ENCODE data around the gene N4BP2L2. TPM values are rescaled to one million over a fixed set of nuclear protein-coding genes. Genes with fewer than 3 reads are reported as not detected.
"Not testable (repeated sequence)": the region's sequence is repeated elsewhere in the genome, so short reads cannot be mapped to it uniquely, and the experiment has no call there.

The N4BP2L2 gene
- total RNA-seq, result 87.1 and 92.8 TPM in 2 replicates

DNA sequence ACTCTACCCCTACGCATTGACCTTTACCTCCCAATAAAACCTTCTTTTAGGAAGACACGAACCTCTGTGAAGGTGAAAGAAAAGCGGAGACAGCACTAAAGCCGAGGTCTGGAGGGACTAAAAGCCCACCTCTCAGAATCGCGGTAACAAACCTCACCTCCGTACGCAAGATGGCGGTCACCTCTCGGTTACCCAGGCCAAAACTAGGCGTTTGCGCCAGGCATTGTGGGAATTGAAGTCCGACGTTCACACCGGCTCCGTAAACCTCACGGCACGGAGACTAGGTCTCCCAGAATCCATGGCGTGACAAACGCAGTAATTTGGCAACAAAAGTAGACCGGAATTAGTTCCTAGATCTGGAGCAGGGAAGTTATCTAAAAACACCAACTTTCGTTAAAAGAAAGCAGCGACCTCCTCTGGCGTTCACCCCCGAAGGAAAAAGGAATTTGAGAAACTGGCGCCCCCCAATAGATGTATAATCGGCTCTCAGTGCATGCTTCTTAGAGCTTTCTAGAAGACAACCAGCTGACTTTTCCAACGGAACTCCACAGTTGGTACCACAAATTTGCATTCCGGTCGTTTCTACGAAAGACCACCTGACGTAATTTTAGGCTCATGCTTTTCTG is at the start of gene N4BP2L2:
Gene N4BP2L2, minus strand, starts transcription at position 175 of the 626 bp plus-strand sequence. CDS start 1,768 bp downstream, outside the sequence.
- intact Hi-C loops (cut with micrococcal nuclease), result loop anchor here (1.0 to 10.0 kb wide), 12 partner anchors 8 to 1280 kb away; partner anchors contain the start of genes BRCA2, N4BP2L1, PDS5B and RFC3
- peaks cover 8% of the 10 kb centered on the region for H3K27me3 Mint-ChIP-seq (ENCODE audit: insufficient read depth)
- H3K36me3 Mint-ChIP-seq (ENCODE audit: low read depth), result peaks cover 27% of the 10 kb centered on the region
- H3K27ac Mint-ChIP-seq, result peak within 1 kb of the TSS; percentile 99
- H3K4me3 Mint-ChIP-seq, result peak within 1 kb of the TSS; percentile 96
- peak; percentile 88 for DNase-seq (ENCODE audit: low spot score)
- H3K9me3 Mint-ChIP-seq, result no peaks in the 10 kb centered on the region
- H3K4me1 Mint-ChIP-seq (ENCODE audit: low read depth), result peaks cover 46% of the 10 kb centered on the region

DNA sequence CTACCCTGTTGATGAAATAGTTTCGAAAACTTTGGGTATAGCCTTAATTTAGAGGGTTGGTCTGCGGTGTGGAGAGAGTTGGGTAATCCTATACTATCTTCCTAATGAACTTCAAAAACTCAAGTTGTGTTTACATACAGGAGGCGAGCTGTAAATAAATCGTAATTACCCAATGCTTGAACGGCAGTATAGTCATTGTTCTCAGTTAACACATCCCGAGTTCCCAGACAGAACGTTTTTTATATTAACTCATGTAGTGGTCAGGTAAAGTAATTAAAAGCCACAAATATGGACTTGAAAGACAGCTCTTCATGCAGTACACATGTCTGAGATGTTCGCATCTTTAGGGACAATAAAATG is 49.2 kb upstream of the N4BP2L2 start:
- Mint-ChIP-seq H3K27me3 (ENCODE audit: insufficient read depth) (peaks cover 16% of the 10 kb centered on the region), H3K4me1 (ENCODE audit: low read depth) (peaks cover 54% of the 10 kb centered on the region), H3K27ac (peak overlapping the region; percentile 96), H3K9me3 (no peaks in the 10 kb centered on the region), H3K4me3 (peak overlapping the region; percentile 95), H3K36me3 (ENCODE audit: low read depth) (peaks cover 2% of the 10 kb centered on the region)
- DNase-seq (ENCODE audit: low spot score), result no peak
- intact Hi-C loops (cut with micrococcal nuclease), result loop anchor here (1.0 to 10.0 kb wide), 11 partner anchors 149 to 1230 kb away; partner anchors contain the start of genes BRCA2, FRY, RFC3 and ZAR1L

DNA sequence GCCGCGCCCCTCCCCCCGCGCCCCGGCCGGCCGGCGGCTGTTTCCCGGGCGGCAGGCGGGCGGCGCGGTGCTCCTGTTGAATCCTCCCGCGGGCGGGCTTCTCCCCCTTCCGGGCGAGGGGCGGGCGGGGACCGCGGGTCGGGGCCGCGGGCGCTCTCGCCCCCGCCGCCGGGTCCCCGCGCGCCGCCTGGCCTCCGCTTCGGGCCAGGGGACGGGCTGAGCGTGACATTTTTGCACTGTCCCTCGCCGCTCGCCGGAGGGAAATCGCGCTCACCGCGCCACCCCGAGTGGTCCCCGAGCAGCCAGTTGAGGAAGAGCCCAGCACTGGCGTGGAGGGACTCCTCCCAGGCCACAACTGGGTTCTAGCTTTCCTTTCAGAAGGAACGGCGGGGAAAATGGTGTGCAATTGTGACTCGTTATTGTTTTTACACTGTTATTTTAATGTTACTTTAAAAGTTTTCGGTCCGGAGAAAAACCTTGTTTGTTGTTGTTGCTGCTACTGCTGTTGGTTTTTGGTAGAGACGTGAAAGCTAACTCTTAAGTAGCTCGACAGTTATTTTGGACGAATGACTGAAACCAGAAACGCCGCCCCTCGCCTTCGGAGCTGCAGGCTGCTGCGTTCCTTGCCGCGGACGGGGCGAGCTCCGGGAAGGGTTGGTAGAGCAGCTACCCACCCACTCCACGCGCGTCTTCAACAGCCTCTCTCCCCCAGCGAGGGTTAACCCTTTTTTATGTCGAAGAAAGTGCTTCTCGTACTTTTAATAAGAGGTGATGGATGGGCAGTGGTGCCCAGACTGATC is 48.6 kb upstream of the N4BP2L2 start:
- intact Hi-C loops (cut with micrococcal nuclease), result loop anchor here (1.0 to 10.0 kb wide), 11 partner anchors 150 to 1230 kb away; partner anchors contain the start of genes BRCA2, FRY, RFC3 and ZAR1L
- H3K36me3 Mint-ChIP-seq (ENCODE audit: low read depth), result peaks cover 2% of the 10 kb centered on the region
- H3K27ac Mint-ChIP-seq, result peak overlapping the region; percentile 96

DNA sequence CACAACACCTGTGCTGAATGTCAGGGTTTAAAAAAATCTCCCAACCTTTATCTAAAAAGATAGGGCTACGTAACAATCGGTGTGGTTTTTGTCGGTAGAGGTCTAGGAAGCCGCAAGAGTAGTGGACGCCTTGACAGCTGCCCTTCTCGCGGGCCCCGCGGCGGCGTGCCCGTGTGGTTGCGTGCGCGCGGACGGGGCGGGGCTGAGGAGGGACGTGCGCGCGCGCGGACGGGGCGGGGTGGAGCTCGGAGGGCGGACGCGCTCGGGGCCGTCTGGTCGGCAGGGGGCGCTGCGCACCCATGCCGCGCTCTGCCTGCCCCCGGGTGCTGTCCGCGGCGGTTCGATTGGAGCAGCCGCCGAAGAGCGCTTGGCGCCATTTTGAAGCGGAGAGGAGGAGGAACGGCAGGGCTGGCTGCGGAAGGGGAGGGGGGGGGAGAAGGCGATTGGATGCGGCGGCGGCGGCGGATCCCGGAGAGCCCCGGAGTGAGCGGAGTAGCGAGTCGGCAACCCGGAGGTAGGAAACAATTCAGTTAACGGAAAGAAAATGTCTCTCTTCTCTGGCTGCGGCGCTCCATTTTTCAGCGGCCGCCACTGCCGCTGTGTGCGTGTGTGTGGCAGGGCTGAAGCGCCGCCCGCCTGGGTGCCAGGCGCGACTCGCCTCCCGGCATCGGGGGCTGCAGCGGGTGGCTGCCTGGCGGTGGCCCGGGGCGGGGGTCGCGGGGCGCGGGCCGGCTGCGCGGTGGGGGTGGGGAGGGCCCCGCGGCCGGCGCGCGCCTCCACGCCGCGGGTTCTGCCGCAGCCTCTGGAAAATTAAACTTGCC is 47.7 kb upstream of the N4BP2L2 start, which contains the start of gene PDS5B:
Gene PDS5B, plus strand, starts transcription at position 373 of the 821 bp plus-strand sequence. CDS start 62,321 bp downstream, outside the sequence.
- peaks cover 45% of the 10 kb centered on the region for H3K4me1 Mint-ChIP-seq (ENCODE audit: low read depth)
- peak within 1 kb of the TSS; percentile 96 for H3K27ac Mint-ChIP-seq
- no peaks in the 10 kb centered on the region for H3K9me3 Mint-ChIP-seq
- peaks cover 16% of the 10 kb centered on the region for H3K27me3 Mint-ChIP-seq (ENCODE audit: insufficient read depth)
- H3K36me3 Mint-ChIP-seq (ENCODE audit: low read depth), result peaks cover 2% of the 10 kb centered on the region
- peak within 1 kb of the TSS; percentile 95 for H3K4me3 Mint-ChIP-seq
- DNase-seq (ENCODE audit: low spot score), result peak; percentile 93
- intact Hi-C loops (cut with micrococcal nuclease), result loop anchor here (1.0 to 10.0 kb wide), 17 partner anchors 48 to 1231 kb away; partner anchors contain the start of genes BRCA2, FRY, N4BP2L2 and RFC3

More for the DNA sequence above, 48.6 kb upstream of the N4BP2L2 start:
- H3K27me3 Mint-ChIP-seq (ENCODE audit: insufficient read depth), result peaks cover 16% of the 10 kb centered on the region
- DNase-seq (ENCODE audit: low spot score), result peak; percentile 31
- H3K9me3 Mint-ChIP-seq, result no peaks in the 10 kb centered on the region
- peaks cover 50% of the 10 kb centered on the region for H3K4me1 Mint-ChIP-seq (ENCODE audit: low read depth)
- H3K4me3 Mint-ChIP-seq, result peak overlapping the region; percentile 95

DNA sequence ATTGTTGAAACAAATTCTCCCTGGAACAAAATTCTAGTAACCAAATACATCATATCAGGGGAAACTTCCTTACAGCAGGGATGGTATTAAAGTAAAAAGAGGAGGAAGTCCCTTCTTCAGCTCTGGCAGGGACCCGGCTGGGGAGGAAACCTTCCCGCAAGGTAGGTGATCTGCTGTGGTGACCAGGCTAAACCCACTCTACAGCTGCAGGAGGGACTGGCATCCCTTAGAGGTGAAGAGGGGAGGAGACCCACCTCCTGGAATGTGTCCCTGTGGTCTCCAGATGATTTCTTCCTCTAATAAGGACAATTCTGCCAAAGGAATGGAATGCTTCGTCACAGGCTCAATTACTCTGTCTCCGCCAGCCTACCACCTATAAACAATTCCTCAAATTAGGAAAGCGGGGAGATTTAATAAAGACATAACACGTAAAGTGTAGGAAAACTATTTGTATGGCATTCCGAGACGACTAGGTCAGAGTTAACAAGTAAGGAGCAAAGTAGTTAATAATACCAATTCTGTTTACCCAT is 47.0 kb upstream of the N4BP2L2 start:
- intact Hi-C loops (cut with micrococcal nuclease), result loop anchor here (1.0 to 10.0 kb wide), 17 partner anchors 47 to 1232 kb away; partner anchors contain the start of genes BRCA2, FRY, N4BP2L2 and RFC3
- peak overlapping the region; percentile 87 for H3K27ac Mint-ChIP-seq
- peaks cover 19% of the 10 kb centered on the region for H3K27me3 Mint-ChIP-seq (ENCODE audit: insufficient read depth)
- peak overlapping the region; percentile 84 for H3K4me3 Mint-ChIP-seq
- H3K9me3 Mint-ChIP-seq, result no peaks in the 10 kb centered on the region
- peaks cover 43% of the 10 kb centered on the region for H3K4me1 Mint-ChIP-seq (ENCODE audit: low read depth)
- no peak for DNase-seq (ENCODE audit: low spot score)
- peaks cover 2% of the 10 kb centered on the region for H3K36me3 Mint-ChIP-seq (ENCODE audit: low read depth)

DNA sequence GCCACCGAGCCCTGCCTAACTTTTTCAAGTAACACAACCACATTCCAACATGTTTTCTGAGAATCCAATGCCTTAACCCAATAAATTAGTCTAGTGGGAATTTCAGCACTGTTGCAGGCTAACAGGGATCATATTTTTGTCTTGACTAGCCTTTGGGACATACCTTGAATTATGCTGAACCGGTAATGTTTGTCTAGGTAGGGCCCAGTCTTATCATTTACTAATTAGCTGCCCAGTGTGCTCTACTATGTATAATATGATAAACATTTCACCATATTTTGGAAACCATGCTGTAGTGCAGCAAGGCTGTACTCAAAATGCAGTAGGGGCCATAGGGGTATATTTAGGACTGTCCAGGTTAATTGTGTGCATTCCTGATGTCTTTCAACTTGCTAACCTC is 44.4 kb upstream of the N4BP2L2 start:
- Mint-ChIP-seq H3K4me3 (no peak overlapping the region), H3K27ac (no peak overlapping the region), H3K36me3 (ENCODE audit: low read depth) (peaks cover 2% of the 10 kb centered on the region), H3K27me3 (ENCODE audit: insufficient read depth) (peaks cover 19% of the 10 kb centered on the region), H3K4me1 (ENCODE audit: low read depth) (peaks cover 17% of the 10 kb centered on the region), H3K9me3 (peaks cover 10% of the 10 kb centered on the region)
- intact Hi-C loops (cut with micrococcal nuclease), result loop anchor here (5.0 to 10.0 kb wide), 2 partner anchors 548 to 671 kb away; partner anchors contain the start of gene FRY
- no peak for DNase-seq (ENCODE audit: low spot score)

DNA sequence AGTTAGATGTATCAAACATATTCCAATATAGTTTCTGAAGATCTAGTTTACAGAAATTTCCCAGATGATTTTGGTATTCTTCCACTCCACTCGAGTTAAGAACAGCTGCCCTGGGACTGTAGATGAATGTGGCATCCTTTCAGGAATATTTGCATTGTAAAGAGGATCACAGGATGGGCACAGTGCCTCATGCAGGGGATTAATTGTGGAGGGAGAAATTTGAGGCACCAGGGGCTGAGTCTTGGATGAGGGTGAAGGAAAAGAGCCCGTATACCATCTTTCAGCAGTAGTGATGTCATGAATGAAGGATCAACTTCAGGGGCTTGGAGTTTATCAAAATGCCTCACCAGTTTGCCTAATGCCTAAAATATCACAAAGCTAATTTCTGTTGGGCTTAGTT is 43.7 kb upstream of the N4BP2L2 start:
- no peak for DNase-seq (ENCODE audit: low spot score)
- intact Hi-C loops (cut with micrococcal nuclease), result loop anchor here (5.0 to 10.0 kb wide), 2 partner anchors 547 to 670 kb away; partner anchors contain the start of gene FRY
- H3K4me1 Mint-ChIP-seq (ENCODE audit: low read depth), result peaks cover 12% of the 10 kb centered on the region
- no peak overlapping the region for H3K4me3 Mint-ChIP-seq
- peaks cover 13% of the 10 kb centered on the region for H3K9me3 Mint-ChIP-seq
- no peak overlapping the region for H3K27ac Mint-ChIP-seq
- peaks cover 19% of the 10 kb centered on the region for H3K27me3 Mint-ChIP-seq (ENCODE audit: insufficient read depth)
- H3K36me3 Mint-ChIP-seq (ENCODE audit: low read depth), result peaks cover 3% of the 10 kb centered on the region

DNA sequence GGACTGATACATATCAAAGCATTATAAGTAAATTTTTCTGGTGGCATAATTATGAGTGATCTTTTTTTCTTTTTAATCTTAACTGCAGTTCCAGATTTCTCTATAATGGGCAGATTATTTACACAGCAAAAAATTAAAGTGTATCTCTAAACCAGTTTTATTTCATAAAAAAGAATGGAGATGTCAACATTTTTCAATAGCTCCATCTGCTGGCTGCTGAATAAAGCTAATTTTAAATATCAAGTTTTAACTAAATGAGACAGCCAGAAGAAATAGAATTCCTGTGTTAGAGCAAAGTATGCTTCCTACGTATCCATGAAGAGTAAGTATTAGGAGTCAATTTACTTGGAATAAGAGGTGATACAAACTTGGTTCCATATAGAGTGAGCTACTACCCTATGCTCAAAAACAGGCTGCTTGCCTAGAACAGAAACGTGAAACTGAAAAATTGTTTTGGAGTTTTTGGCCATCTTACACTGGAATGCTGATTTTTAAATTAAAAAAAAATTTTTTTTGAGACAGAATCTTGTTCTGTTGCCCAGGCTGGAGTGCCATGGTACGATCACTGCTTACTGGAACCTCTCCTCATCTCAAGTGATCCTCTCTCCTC is 42.7 kb upstream of the N4BP2L2 start:
- DNase-seq (ENCODE audit: low spot score), result no peak
- H3K27me3 Mint-ChIP-seq (ENCODE audit: insufficient read depth), result peaks cover 19% of the 10 kb centered on the region
- H3K4me3 Mint-ChIP-seq, result no peak overlapping the region
- H3K36me3 Mint-ChIP-seq (ENCODE audit: low read depth), result peaks cover 4% of the 10 kb centered on the region
- intact Hi-C loops (cut with micrococcal nuclease), result loop anchor here (1.0 to 10.0 kb wide), 5 partner anchors 114 to 669 kb away; partner anchors contain the start of genes BRCA2, FRY and ZAR1L
- peaks cover 12% of the 10 kb centered on the region for H3K4me1 Mint-ChIP-seq (ENCODE audit: low read depth)
- H3K9me3 Mint-ChIP-seq, result peaks cover 22% of the 10 kb centered on the region
- H3K27ac Mint-ChIP-seq, result no peak overlapping the region

DNA sequence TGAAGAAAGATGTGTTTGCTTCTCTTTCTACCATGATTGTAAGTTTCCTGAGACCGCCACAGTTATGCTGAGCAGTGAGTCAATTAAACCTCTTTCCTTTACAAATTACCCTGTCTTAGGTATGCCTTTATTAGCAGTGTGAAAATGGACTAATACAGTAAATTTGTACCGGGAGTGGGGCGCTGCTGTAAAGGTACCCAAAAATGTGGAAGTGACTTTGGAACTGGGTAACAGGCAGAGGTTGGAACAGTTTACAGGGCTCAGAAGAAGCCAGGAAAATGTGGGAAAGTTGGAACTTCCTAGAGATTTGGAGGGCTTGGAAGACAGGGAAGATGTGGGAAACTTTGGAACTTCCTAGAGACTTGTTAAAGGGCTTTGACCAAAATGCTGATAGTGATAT is 38.4 kb upstream of the N4BP2L2 start:
- Mint-ChIP-seq H3K36me3 (ENCODE audit: low read depth) (peaks cover 2% of the 10 kb centered on the region), H3K27me3 (ENCODE audit: insufficient read depth) (peaks cover 3% of the 10 kb centered on the region), H3K4me1 (ENCODE audit: low read depth) (no peaks in the 10 kb centered on the region), H3K4me3 (no peak overlapping the region), H3K27ac (no peak overlapping the region), H3K9me3 (peaks cover 27% of the 10 kb centered on the region)
- intact Hi-C loops (cut with micrococcal nuclease), result no loop called here
- DNase-seq (ENCODE audit: low spot score), result no peak

DNA sequence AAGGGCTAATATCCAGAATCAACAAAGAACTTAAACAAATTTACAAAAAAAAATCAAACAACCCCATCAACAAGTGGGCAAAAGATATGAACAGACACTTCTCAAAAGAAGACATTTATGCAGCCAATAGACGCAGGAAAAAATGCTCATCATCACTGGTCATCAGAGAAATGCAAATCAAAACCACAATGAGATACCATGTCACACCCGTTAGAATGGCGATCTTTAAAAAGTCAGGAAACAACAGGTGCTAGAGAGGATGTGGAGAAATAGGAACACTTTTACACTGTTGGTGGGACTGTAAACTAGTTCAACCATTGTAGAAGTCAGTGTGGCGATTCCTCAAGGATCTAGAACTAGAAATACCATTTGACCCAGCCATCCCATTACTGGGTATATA is 37.1 kb upstream of the N4BP2L2 start:
- H3K27me3 Mint-ChIP-seq (ENCODE audit: insufficient read depth); H3K36me3 Mint-ChIP-seq (ENCODE audit: low read depth); H3K4me1 Mint-ChIP-seq (ENCODE audit: low read depth); H3K27ac Mint-ChIP-seq; H3K4me3 Mint-ChIP-seq; DNase-seq (ENCODE audit: low spot score); intact Hi-C loops (cut with micrococcal nuclease): not testable (repeated sequence)
- peaks cover 27% of the 10 kb centered on the region for H3K9me3 Mint-ChIP-seq

DNA sequence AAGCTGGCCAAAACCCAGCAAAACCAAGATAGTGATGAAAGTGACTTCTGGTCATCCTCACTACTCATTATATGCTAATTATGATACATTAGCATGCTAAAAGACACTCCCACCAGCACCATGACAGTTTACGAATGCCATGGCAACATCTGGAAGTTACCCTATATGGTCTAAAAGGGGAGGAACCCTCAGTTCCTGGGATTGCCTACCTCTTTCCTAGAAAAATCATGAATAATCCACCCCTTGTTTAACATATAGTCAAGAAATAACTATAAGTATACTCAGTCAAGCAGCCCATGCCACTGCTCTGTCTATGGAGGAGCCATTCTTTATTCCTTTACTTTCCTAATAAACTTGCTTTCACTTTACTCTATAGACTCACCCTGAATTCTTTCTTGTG is 22.2 kb upstream of the N4BP2L2 start:
- H3K4me1 Mint-ChIP-seq (ENCODE audit: low read depth); intact Hi-C loops (cut with micrococcal nuclease); H3K4me3 Mint-ChIP-seq; H3K36me3 Mint-ChIP-seq (ENCODE audit: low read depth); H3K27ac Mint-ChIP-seq; H3K27me3 Mint-ChIP-seq (ENCODE audit: insufficient read depth); DNase-seq (ENCODE audit: low spot score): not testable (repeated sequence)
- peaks cover 21% of the 10 kb centered on the region for H3K9me3 Mint-ChIP-seq

All from activated T-helper 1 cell treated with anti-CD3 and anti-CD28 coated beads, Interleukin-12 subunit alpha, Interleukin-12 subunit beta, Interleukin-2, Interleukin-4 antibody, amounts not matched to agents 30 ng/mL and 10 ng/mL and 1 ng/mL, durations not matched to agents 14 hours and 24 hours and 36 hours (primary cell).